HCT116 (cell line): ENCODE data around the gene DPYSL5. TPM values are rescaled to one million over a fixed set of nuclear protein-coding genes. Genes with fewer than 3 reads are reported as not detected.

ENCODE experiments used
- ATAC-seq: fragments of 200-7000 bp; cut with Tn5 transposase; 2 replicates; pipeline ENCODE4 v1.9.1; 2020; ENCODE audit warnings: mild to moderate bottlenecking, moderate library complexity
- BruUV-seq: library from RNA; stranded (reverse); fragments of 400-500 nt; replicated peaks from 2 replicates; lab custom pipeline; 2021; lab: Mats Ljungman, UMichigan
- CTCF ChIA-PET: fragments of 300-600 bp; sonication (Branson Sonifier 250); formaldehyde crosslinking; loops from one replicate; lab custom pipeline; 2021; ENCODE audit warnings: antibody characterized with exemption; lab: Charles Lee
- POLR2A ChIA-PET: fragments of 300-600, 350-600 bp; sonication (Branson Sonifier 250); formaldehyde crosslinking; loops from one replicate; lab custom pipeline; 2021; ENCODE audit warnings: antibody characterized with exemption; lab: Charles Lee
- RAD21 ChIA-PET, 2 experiments: fragments of 300-600 bp; sonication (Branson Sonifier 250); formaldehyde crosslinking; loops; one replicate each; lab custom pipeline; 2023; ENCODE audit warnings: low total read pairs in 2 of 2; ENCODE audit not compliant: uncharacterized antibody in 2 of 2, unreplicated experiment in 2 of 2, low non-redundant PET in 1 of 2; lab: Charles Lee
- DNase-seq: peaks from one replicate; pipeline ENCODE4 v3.0.0-alpha.2; 2010; ENCODE audit warnings: low read depth, low spot score
- H2AFZ ChIP-seq: fragments of 200-600 bp; shearing (Covaris generic), sonication (generic); 2 replicates; pipeline ENCODE4 v1.6.1; 2017; ENCODE audit warnings: low read depth, mixed run types, mixed read lengths, antibody characterized with exemption, low read length; ENCODE audit not compliant: poor library complexity, severe bottlenecking
- H3K27ac ChIP-seq: 2 replicates; pipeline ENCODE4 v1.5.1; 2012; ENCODE audit warnings: low read depth, low read length
- H3K27me3 ChIP-seq: fragments of 200-600 bp; sonication (generic); 2 replicates; pipeline ENCODE4 v1.6.1; 2016; ENCODE audit warnings: mixed run types, low read length, mixed read lengths; ENCODE audit not compliant: insufficient read depth
- H3K36me3 ChIP-seq, 2 experiments: fragments of 200-500 bp in 1 of 2; fragments of 200-600 bp in 1 of 2; sonication (Bioruptor generic) in 1 of 2; sonication (generic) in 1 of 2; 2 replicates each; pipeline versions ENCODE4 v1.5.1 to v1.6.1; 2014 to 2016; ENCODE audit warnings: low read length in 2 of 2, inconsistent platforms in 1 of 2, mixed read lengths in 1 of 2, mixed run types in 1 of 2; ENCODE audit not compliant: insufficient read depth in 2 of 2, control insufficient read depth in 1 of 2
- H3K4me1 ChIP-seq, 2 experiments: fragments of 200-600 bp in 1 of 2; sonication (generic) in 1 of 2; 2 replicates each; pipeline versions ENCODE4 v1.5.1 to v1.6.1; 2012 to 2017; ENCODE audit warnings: low read length in 2 of 2, inconsistent platforms in 1 of 2, mild to moderate bottlenecking in 1 of 2, mixed read lengths in 1 of 2, mixed run types in 1 of 2, moderate library complexity in 1 of 2; ENCODE audit not compliant: insufficient read depth in 2 of 2, control insufficient read depth in 1 of 2
- H3K4me2 ChIP-seq: fragments of 200-600 bp; sonication (generic); 2 replicates; pipeline ENCODE4 v1.6.1; 2017; ENCODE audit warnings: mixed run types, low read length, mixed read lengths
- H3K4me3 ChIP-seq, 2 experiments: fragments of 200-600 bp in 1 of 2; sonication (generic) in 1 of 2; replicated peaks in 1 of 2; 2 replicates each; pipeline ENCODE4 v1.5.1; 2011 to 2016; ENCODE audit warnings: low read length in 2 of 2, control low read depth in 1 of 2, low read depth in 1 of 2, mild to moderate bottlenecking in 1 of 2, mixed read lengths in 1 of 2, mixed run types in 1 of 2
- H3K79me2 ChIP-seq: fragments of 200-600 bp; sonication (generic); 2 replicates; pipeline ENCODE4 v1.6.1; 2017; ENCODE audit warnings: mild to moderate bottlenecking, mixed run types, low read length, moderate library complexity, mixed read lengths; ENCODE audit not compliant: insufficient read depth
- H3K9ac ChIP-seq: fragments of 200-600 bp; sonication (generic); 2 replicates; pipeline ENCODE4 v1.6.1; 2016; ENCODE audit warnings: low read length, mixed read lengths
- H3K9me2 ChIP-seq: fragments of 200-600 bp; sonication (generic), shearing (Covaris generic); 2 replicates; pipeline ENCODE4 v1.6.1; 2017; ENCODE audit warnings: mixed run types, mild to moderate bottlenecking, moderate library complexity; ENCODE audit not compliant: insufficient read depth
- H3K9me3 ChIP-seq, 2 experiments: fragments of 200-500 bp in 1 of 2; fragments of 200-600 bp in 1 of 2; sonication (Bioruptor generic) in 1 of 2; sonication (generic) in 1 of 2; 2 replicates each; pipeline ENCODE4 v1.6.1; 2014 to 2017; ENCODE audit warnings: low read length in 2 of 2, mixed read lengths in 2 of 2, inconsistent platforms in 1 of 2, low read depth in 1 of 2, mild to moderate bottlenecking in 1 of 2, mixed run types in 1 of 2, moderate library complexity in 1 of 2; ENCODE audit not compliant: control insufficient read depth in 1 of 2, insufficient read depth in 1 of 2
- H4K20me1 ChIP-seq: fragments of 200-600 bp; sonication (generic), shearing (Covaris generic); 2 replicates; pipeline ENCODE4 v1.6.1; 2017; ENCODE audit warnings: mixed run types, mild to moderate bottlenecking, moderate library complexity; ENCODE audit not compliant: insufficient read depth
- ATF3 ChIP-seq: IDR thresholded peaks from 2 replicates; pipeline ENCODE4 v1.6.1; 2012
- CBX3 ChIP-seq: IDR thresholded peaks from 2 replicates; pipeline ENCODE4 v1.6.1; 2012; ENCODE audit warnings: low read depth
- CEBPB ChIP-seq: IDR thresholded peaks from 2 replicates; pipeline ENCODE4 v1.6.1; 2012; ENCODE audit warnings: low read depth
- EGR1 ChIP-seq: IDR thresholded peaks from 2 replicates; pipeline ENCODE4 v1.6.1; 2012; ENCODE audit warnings: low read depth
- EZH2phosphoT487 ChIP-seq: fragments of 200-600 bp; IDR thresholded peaks from 2 replicates; pipeline ENCODE4 v1.6.1; 2018; ENCODE audit warnings: antibody characterized with exemption, borderline replicate concordance
- JUND ChIP-seq: IDR thresholded peaks from 2 replicates; pipeline ENCODE4 v1.6.1; 2012
- MAX ChIP-seq: IDR thresholded peaks from 2 replicates; pipeline ENCODE4 v1.6.1; 2012
- POLR2A ChIP-seq: IDR thresholded peaks from 2 replicates; pipeline ENCODE4 v1.7.0; 2011; ENCODE audit warnings: borderline replicate concordance; ENCODE audit not compliant: insufficient read depth, insufficient read length; ENCODE audit errors: extremely low read depth
- POLR2AphosphoS5 ChIP-seq: IDR thresholded peaks from 2 replicates; pipeline ENCODE4 v1.6.1; 2011; ENCODE audit warnings: mild to moderate bottlenecking, low read depth, low read length, moderate library complexity
- RAD21 ChIP-seq: IDR thresholded peaks from 2 replicates; pipeline ENCODE4 v1.6.1; 2012; ENCODE audit warnings: low read depth, mild to moderate bottlenecking
- REST ChIP-seq: IDR thresholded peaks from 2 replicates; pipeline ENCODE4 v1.6.1; 2012; ENCODE audit warnings: low read depth
- SIN3A ChIP-seq: IDR thresholded peaks from 2 replicates; pipeline ENCODE4 v1.6.1; 2012; ENCODE audit warnings: low read depth
- SP1 ChIP-seq: IDR thresholded peaks from 2 replicates; pipeline ENCODE4 v1.6.1; 2012; ENCODE audit warnings: low read depth
- SRF ChIP-seq: IDR thresholded peaks from 2 replicates; pipeline ENCODE4 v1.6.1; 2012; ENCODE audit warnings: low read depth
- YY1 ChIP-seq: IDR thresholded peaks from 2 replicates; pipeline ENCODE4 v1.6.1; 2011; ENCODE audit warnings: low read length, low read depth, moderate library complexity, mild to moderate bottlenecking; ENCODE audit not compliant: insufficient replicate concordance; ENCODE audit errors: extremely low read depth
- ZFX ChIP-seq: fragments of 450-650 bp; IDR thresholded peaks from 2 replicates; pipeline ENCODE4 v1.6.1; 2017
- ZNF274 ChIP-seq: fragments of 200-500 bp; sonication (Bioruptor generic); IDR thresholded peaks from 2 replicates; pipeline ENCODE4 v1.6.1; 2014; ENCODE audit warnings: mild to moderate bottlenecking, low read depth, low read length, inconsistent platforms
- intact Hi-C: fragments of 100-400 bp; cut with micrococcal nuclease; formaldehyde crosslinking; loops from 2 replicates; pipeline ENCODE4 v1.10.0; 2022
- total RNA-seq: library from RNA; stranded (reverse); gene quantifications from one replicate; pipeline ENCODE4 v1.2.1, GENCODE V29; 2021; ENCODE audit not compliant: unreplicated experiment

DPYSL5 gene
- total RNA-seq, 1 experiment from 2014 or later: 8.4 TPM

GRCh38 chr2:26818972-26819371 is 29.0 kb upstream of the DPYSL5 start:
- Histone ChIP-seq H3K4me1 (peaks cover 2 to 10% of the 10 kb centered on the region in 2 experiments; a peak in 3 of 4 replicates), H3K9me2 (no peaks in the 10 kb centered on the region), H3K27ac (no peak overlapping the region), H3K9ac (no peak overlapping the region), H2AFZ (no peak overlapping the region), H3K79me2 (no peaks in the 10 kb centered on the region), H3K4me3 (no peak overlapping the region), H3K9me3 (no peaks in the 10 kb centered on the region), H3K4me2 (no peak overlapping the region), H4K20me1 (no peaks in the 10 kb centered on the region), H3K27me3 (no peaks in the 10 kb centered on the region), H3K36me3 (no peaks in the 10 kb centered on the region)
- DNase-seq: no peak
- intact Hi-C loops: no loop called here
- RAD21 ChIA-PET: no interaction called here
- no peak for ATAC-seq
- CTCF ChIA-PET: no interaction called here
- POLR2A ChIA-PET: no interaction called here
- no TSS peak for BruUV-seq
- TF ChIP-seq EGR1: no peak
- TF ChIP-seq POLR2A: no peak
- TF ChIP-seq SIN3A: no peak
- TF ChIP-seq EZH2phosphoT487: no peak
- no peak for TF ChIP-seq YY1
- no peak for TF ChIP-seq CEBPB
- no peak for TF ChIP-seq MAX
- no peak for TF ChIP-seq SP1
- no peak for TF ChIP-seq CBX3
- no peak for TF ChIP-seq POLR2AphosphoS5
- TF ChIP-seq ZFX: no peak
- no peak for TF ChIP-seq ZNF274
- no peak for TF ChIP-seq REST
- no peak for TF ChIP-seq JUND
- TF ChIP-seq SRF: no peak
- no peak for TF ChIP-seq RAD21
- TF ChIP-seq ATF3: no peak
